HEK293 (cell line): ENCODE measurements around the gene DNAJB8.

Experiments used
- CTCF ChIA-PET: fragments of 350-600 bp; formaldehyde crosslinking; extraction: SDS; loops from one replicate; lab custom pipeline; 2021; ENCODE audit warnings: antibody characterized with exemption; lab: Yijun Ruan, JAX
- POLR2A ChIA-PET: fragments of 300-600 bp; formaldehyde crosslinking; extraction: SDS; loops from one replicate; lab custom pipeline; 2020; ENCODE audit warnings: antibody characterized with exemption, inconsistent platforms; lab: Yijun Ruan, JAX
- H3K27ac ChIP-seq: fragments of 200-500 bp; sonication (Bioruptor generic); 2 replicates; pipeline ENCODE4 v1.5.1; 2014; ENCODE audit warnings: low read depth, low read length, control low read depth, inconsistent platforms; ENCODE audit errors: extremely low read depth
- H3K36me3 ChIP-seq, 2 experiments: fragments of 200-500 bp in 1 of 2; sonication (Bioruptor generic) in 1 of 2; 1 replicate in 1 of 2; 2 replicates in 1 of 2; pipeline ENCODE4 v1.5.1; 2014 to 2017; ENCODE audit warnings: inconsistent platforms in 2 of 2, low read length in 2 of 2; ENCODE audit not compliant: control insufficient read depth in 2 of 2, insufficient read depth in 1 of 2
- H3K4me1 ChIP-seq: fragments of 200-500 bp; sonication (Bioruptor generic); 2 replicates; pipeline ENCODE4 v1.5.1; 2014; ENCODE audit warnings: mild to moderate bottlenecking, low read length, inconsistent platforms; ENCODE audit not compliant: control insufficient read depth, insufficient read depth
- H3K4me3 ChIP-seq: 2 replicates; pipeline ENCODE4 v1.5.1; 2011; ENCODE audit warnings: low read depth, mild to moderate bottlenecking, control low read depth, low read length, moderate library complexity
- H3K9me3 ChIP-seq: fragments of 200-500 bp; sonication (Bioruptor generic); 2 replicates; pipeline ENCODE4 v1.5.1; 2014; ENCODE audit warnings: low read depth, low read length, inconsistent platforms; ENCODE audit not compliant: control insufficient read depth, insufficient read depth
- GLI2 ChIP-seq: fragments of 450-650 bp; formaldehyde crosslinking; IDR thresholded peaks from 2 replicates; pipeline ENCODE4; 2017; ENCODE audit warnings: missing biosample characterization, missing genetic modification characterization, low read depth, borderline replicate concordance
- MZF1 ChIP-seq: fragments of 450-650 bp; formaldehyde crosslinking; IDR thresholded peaks from 2 replicates; pipeline ENCODE4 v1.5.1; 2017; ENCODE audit warnings: missing biosample characterization, missing genetic modification characterization, borderline replicate concordance
- REST ChIP-seq: fragments of 450-650 bp; formaldehyde crosslinking; IDR thresholded peaks from 2 replicates; pipeline ENCODE4 v1.5.1; 2016; ENCODE audit warnings: missing biosample characterization, missing genetic modification characterization
- ZFP41 ChIP-seq: fragments of 450-650 bp; formaldehyde crosslinking; IDR thresholded peaks from 2 replicates; pipeline ENCODE4 v1.5.1; 2016; ENCODE audit warnings: missing biosample characterization, missing genetic modification characterization, borderline replicate concordance
- ZFP69B ChIP-seq: fragments of 450-650 bp; formaldehyde crosslinking; IDR thresholded peaks from 2 replicates; pipeline ENCODE4 v1.5.1; 2016; ENCODE audit warnings: missing biosample characterization, missing genetic modification characterization
- ZNF112 ChIP-seq: fragments of 450-650 bp; formaldehyde crosslinking; IDR thresholded peaks from 2 replicates; pipeline ENCODE4 v1.5.0; 2017; ENCODE audit warnings: missing biosample characterization, missing genetic modification characterization
- ZNF146 ChIP-seq: fragments of 450-650 bp; formaldehyde crosslinking; IDR thresholded peaks from 2 replicates; pipeline ENCODE4 v1.5.1; 2016; ENCODE audit warnings: missing biosample characterization, missing genetic modification characterization
- ZNF302 ChIP-seq: fragments of 450-650 bp; formaldehyde crosslinking; IDR thresholded peaks from 2 replicates; pipeline ENCODE4 v1.5.1; 2016; ENCODE audit warnings: missing biosample characterization, missing genetic modification characterization, low read depth
- ZNF398 ChIP-seq: fragments of 450-650 bp; formaldehyde crosslinking; IDR thresholded peaks from 2 replicates; pipeline ENCODE4 v1.5.1; 2017; ENCODE audit warnings: missing biosample characterization, missing genetic modification characterization
- ZNF473 ChIP-seq: fragments of 450-650 bp; formaldehyde crosslinking; IDR thresholded peaks from 2 replicates; pipeline ENCODE4 v1.5.1; 2017; ENCODE audit warnings: missing biosample characterization, missing genetic modification characterization
- ZNF513 ChIP-seq: fragments of 450-650 bp; IDR thresholded peaks from 2 replicates; pipeline ENCODE4 v1.5.1; 2018; ENCODE audit warnings: missing biosample characterization, missing genetic modification characterization
- ZNF514 ChIP-seq: fragments of 450-650 bp; formaldehyde crosslinking; IDR thresholded peaks from 2 replicates; pipeline ENCODE4 v1.5.1; 2016; ENCODE audit warnings: missing biosample characterization, missing genetic modification characterization
- ZNF518A ChIP-seq: fragments of 450-650 bp; formaldehyde crosslinking; conservative IDR thresholded peaks from 2 replicates; pipeline ENCODE4 v1.5.1; 2016; ENCODE audit warnings: low read depth, missing biosample characterization, missing genetic modification characterization
- ZNF521 ChIP-seq: fragments of 450-650 bp; formaldehyde crosslinking; IDR thresholded peaks from 2 replicates; pipeline ENCODE4 v1.5.1; 2017; ENCODE audit warnings: missing biosample characterization, mild to moderate bottlenecking, missing genetic modification characterization
- ZNF529 ChIP-seq: fragments of 450-650 bp; formaldehyde crosslinking; IDR thresholded peaks from 2 replicates; pipeline ENCODE4 v1.5.1; 2017; ENCODE audit warnings: missing genetic modification characterization, missing biosample characterization; ENCODE audit not compliant: insufficient replicate concordance
- ZNF660 ChIP-seq: fragments of 450-650 bp; IDR thresholded peaks from 2 replicates; pipeline ENCODE4 v1.5.1; 2018; ENCODE audit warnings: missing biosample characterization, mild to moderate bottlenecking, missing genetic modification characterization
- ZNF701 ChIP-seq: fragments of 450-650 bp; formaldehyde crosslinking; IDR thresholded peaks from 2 replicates; pipeline ENCODE4 v1.5.1; 2016; ENCODE audit warnings: missing biosample characterization, missing genetic modification characterization
- ZSCAN23 ChIP-seq: fragments of 450-650 bp; formaldehyde crosslinking; IDR thresholded peaks from 2 replicates; pipeline ENCODE4 v1.5.1; 2016; ENCODE audit warnings: missing biosample characterization, missing genetic modification characterization

DNAJB8 gene

GRCh38 chr3:128491941-128492670 is 25.4 kb upstream of the DNAJB8 start:
- H3K27ac ChIP-seq = no peak overlapping the region
- CTCF ChIA-PET = interaction anchor here (0.7 kb wide), 1 partner anchor 53 kb away, joined by 3 read pairs; no protein-coding TSS in a partner anchor
- POLR2A ChIA-PET = no interaction called here
- no peak for TF ChIP-seq ZNF302
- no peak for TF ChIP-seq ZFP69B (tag by site-specific recombination)
- TF ChIP-seq ZFP41 (tag by site-specific recombination) = no peak
- TF ChIP-seq ZNF660 (tag by site-specific recombination) = no peak
- TF ChIP-seq ZNF529 (tag by site-specific recombination) = no peak
- no peak for TF ChIP-seq ZNF146
- no peak for TF ChIP-seq ZNF521 (tag by site-specific recombination)
- TF ChIP-seq MZF1 (tag by site-specific recombination) = no peak
- no peak for TF ChIP-seq ZNF513
- TF ChIP-seq ZNF518A = no peak
- peaks cover 0 to 54% of the 10 kb centered on the region in 2 experiments; a peak in 1 of 3 replicates for H3K36me3 ChIP-seq
- H3K4me3 ChIP-seq = no peak overlapping the region
- H3K4me1 ChIP-seq = no peaks in the 10 kb centered on the region; the same call in 1 of the 2 replicates
- H3K9me3 ChIP-seq = no peaks in the 10 kb centered on the region

- no peaks in the 10 kb centered on the region for H3K9me3 ChIP-seq
- H3K27ac ChIP-seq = no peak overlapping the region
- ChIA-PET POLR2A (no interaction called here), CTCF (interaction anchor here (0.7 kb wide), 1 partner anchor 53 kb away, joined by 3 read pairs; no protein-coding TSS in a partner anchor)
- no peak overlapping the region for H3K4me3 ChIP-seq
- H3K36me3 ChIP-seq = peaks cover 0 to 51% of the 10 kb centered on the region in 2 experiments; a peak in 1 of 3 replicates
- H3K4me1 ChIP-seq = no peaks in the 10 kb centered on the region; the same call in 1 of the 2 replicates
- TF ChIP-seq ZSCAN23 (tag by site-specific recombination) (no peak), ZNF398 (tag by site-specific recombination) (no peak), ZNF514 (no peak), REST (tag by site-specific recombination) (no peak), GLI2 (tag by site-specific recombination) (no peak), ZNF473 (tag by site-specific recombination) (no peak), ZNF701 (tag by site-specific recombination) (no peak), ZNF112 (tag by site-specific recombination) (no peak)
Observed at GRCh38 chr3:128491691-128491940, 24.9 kb upstream of the DNAJB8 start.
